ENCODE data around the gene CTNNA3. TPM values are rescaled to one million over a fixed set of nuclear protein-coding genes. Genes with fewer than 3 reads are reported as not detected.

The CTNNA3 gene
- total and polyA plus RNA-seq, 2 donors (not counting 1 experiment from before 2014, with no cell fraction given), result not detected

- Histone ChIP-seq H3K9me3 (ENCODE audit: control insufficient read depth, insufficient read depth, low read depth, low read length) (no peaks in the 10 kb centered on the region), H3K79me2 (ENCODE audit: control insufficient read depth, insufficient read depth, low read length) (no peaks in the 10 kb centered on the region), H4K20me1 (ENCODE audit: control insufficient read depth, extremely low read depth, insufficient read depth, low read length) (no peaks in the 10 kb centered on the region), H3K4me2 (ENCODE audit: extremely low read depth, insufficient read depth, low read length) (no peak overlapping the region), H3K4me1 (ENCODE audit: control insufficient read depth, extremely low read depth, insufficient read depth, low read length) (no peaks in the 10 kb centered on the region), H2AFZ (ENCODE audit: low read length) (no peak overlapping the region), H3K27me3 (ENCODE audit: control insufficient read depth, insufficient read depth, low read length) (no peaks in the 10 kb centered on the region), H3K4me3 (replicated peaks in 1 of 4; ENCODE audit: control extremely low read depth in 1 of 4, insufficient read depth in 1 of 4, low read depth in 3 of 4, low read length in 4 of 4) (no peak overlapping the region), H3K36me3 (ENCODE audit: control insufficient read depth, insufficient read depth, low read length) (no peaks in the 10 kb centered on the region), H3K27ac (ENCODE audit: insufficient read depth, low read length) (no peak overlapping the region), H3K9ac (ENCODE audit: insufficient read depth, low read length) (no peak overlapping the region)
- no peak for TF ChIP-seq CTCF (conservative IDR thresholded peaks at IDR 0.05 in 1 of 2, IDR thresholded peaks at IDR 0.05 in 1 of 2; ENCODE audit: low read depth in 1 of 2, low read length in 2 of 2)
- no peak for TF ChIP-seq EZH2 (IDR thresholded peaks at IDR 0.05; ENCODE audit: low read length, missing control alignments)
- no peak for DNase-seq (ENCODE audit: low read depth in 2 of 2)
Measured at GRCh38 chr10:66537186-66537585, 1158.8 kb downstream of the CTNNA3 start.

- TF ChIP-seq EZH2 (IDR thresholded peaks at IDR 0.05; ENCODE audit: low read length, missing control alignments), result no peak
- TF ChIP-seq CTCF (conservative IDR thresholded peaks at IDR 0.05 in 1 of 2, IDR thresholded peaks at IDR 0.05 in 1 of 2; ENCODE audit: low read depth in 1 of 2, low read length in 2 of 2), result no peak
Measured at GRCh38 chr10:66535439-66535838, 1160.6 kb downstream of the CTNNA3 start.

GRCh38 chr10:66534866-66535265 lies 1161.1 kb downstream of the CTNNA3 start:
- TF ChIP-seq CTCF (conservative IDR thresholded peaks at IDR 0.05 in 1 of 2, IDR thresholded peaks at IDR 0.05 in 1 of 2; ENCODE audit: low read depth in 1 of 2, low read length in 2 of 2) (no peak), EZH2 (IDR thresholded peaks at IDR 0.05; ENCODE audit: low read length, missing control alignments) (no peak)
- H3K27me3 ChIP-seq (ENCODE audit: control insufficient read depth, insufficient read depth, low read length), result no peaks in the 10 kb centered on the region
- H3K4me1 ChIP-seq (ENCODE audit: control insufficient read depth, extremely low read depth, insufficient read depth, low read length), result no peaks in the 10 kb centered on the region

More at GRCh38 chr10:66535439-66535838, 1160.6 kb downstream of the CTNNA3 start:
- Histone ChIP-seq H3K4me3 (replicated peaks in 1 of 4; ENCODE audit: control extremely low read depth in 1 of 4, insufficient read depth in 1 of 4, low read depth in 3 of 4, low read length in 4 of 4) (no peak overlapping the region), H3K36me3 (ENCODE audit: control insufficient read depth, insufficient read depth, low read length) (no peaks in the 10 kb centered on the region), H4K20me1 (ENCODE audit: control insufficient read depth, extremely low read depth, insufficient read depth, low read length) (no peaks in the 10 kb centered on the region), H3K79me2 (ENCODE audit: control insufficient read depth, insufficient read depth, low read length) (no peaks in the 10 kb centered on the region), H3K9ac (ENCODE audit: insufficient read depth, low read length) (no peak overlapping the region), H2AFZ (ENCODE audit: low read length) (no peak overlapping the region), H3K4me1 (ENCODE audit: control insufficient read depth, extremely low read depth, insufficient read depth, low read length) (no peaks in the 10 kb centered on the region), H3K27me3 (ENCODE audit: control insufficient read depth, insufficient read depth, low read length) (no peaks in the 10 kb centered on the region), H3K9me3 (ENCODE audit: control insufficient read depth, insufficient read depth, low read depth, low read length) (no peaks in the 10 kb centered on the region), H3K27ac (ENCODE audit: insufficient read depth, low read length) (no peak overlapping the region), H3K4me2 (ENCODE audit: extremely low read depth, insufficient read depth, low read length) (no peak overlapping the region)
- no peak for DNase-seq (ENCODE audit: low read depth in 2 of 2)

More at GRCh38 chr10:66534866-66535265, 1161.1 kb downstream of the CTNNA3 start:
- no peaks in the 10 kb centered on the region for H3K79me2 ChIP-seq (ENCODE audit: control insufficient read depth, insufficient read depth, low read length)
- H3K9ac ChIP-seq (ENCODE audit: insufficient read depth, low read length), result no peak overlapping the region
- H3K4me3 ChIP-seq (replicated peaks in 1 of 4; ENCODE audit: control extremely low read depth in 1 of 4, insufficient read depth in 1 of 4, low read depth in 3 of 4, low read length in 4 of 4), result no peak overlapping the region
- no peaks in the 10 kb centered on the region for H3K36me3 ChIP-seq (ENCODE audit: control insufficient read depth, insufficient read depth, low read length)
- no peak for DNase-seq (ENCODE audit: low read depth in 2 of 2)
- H3K27ac ChIP-seq (ENCODE audit: insufficient read depth, low read length), result no peak overlapping the region
- no peak overlapping the region for H2AFZ ChIP-seq (ENCODE audit: low read length)
- H3K9me3 ChIP-seq (ENCODE audit: control insufficient read depth, insufficient read depth, low read depth, low read length), result no peaks in the 10 kb centered on the region
- no peaks in the 10 kb centered on the region for H4K20me1 ChIP-seq (ENCODE audit: control insufficient read depth, extremely low read depth, insufficient read depth, low read length)
- H3K4me2 ChIP-seq (ENCODE audit: extremely low read depth, insufficient read depth, low read length), result no peak overlapping the region
